ENCODE data around the gene CLEC10A. TPM values are rescaled to one million over a fixed set of nuclear protein-coding genes. Genes with fewer than 3 reads are reported as not detected.
"Not testable (repeated sequence)": the region's sequence is repeated elsewhere in the genome, so short reads cannot be mapped to it uniquely, and the experiment has no call there.

The CLEC10A gene
- total RNA-seq, 1 experiment from 2014 or later: not detected

DNA sequence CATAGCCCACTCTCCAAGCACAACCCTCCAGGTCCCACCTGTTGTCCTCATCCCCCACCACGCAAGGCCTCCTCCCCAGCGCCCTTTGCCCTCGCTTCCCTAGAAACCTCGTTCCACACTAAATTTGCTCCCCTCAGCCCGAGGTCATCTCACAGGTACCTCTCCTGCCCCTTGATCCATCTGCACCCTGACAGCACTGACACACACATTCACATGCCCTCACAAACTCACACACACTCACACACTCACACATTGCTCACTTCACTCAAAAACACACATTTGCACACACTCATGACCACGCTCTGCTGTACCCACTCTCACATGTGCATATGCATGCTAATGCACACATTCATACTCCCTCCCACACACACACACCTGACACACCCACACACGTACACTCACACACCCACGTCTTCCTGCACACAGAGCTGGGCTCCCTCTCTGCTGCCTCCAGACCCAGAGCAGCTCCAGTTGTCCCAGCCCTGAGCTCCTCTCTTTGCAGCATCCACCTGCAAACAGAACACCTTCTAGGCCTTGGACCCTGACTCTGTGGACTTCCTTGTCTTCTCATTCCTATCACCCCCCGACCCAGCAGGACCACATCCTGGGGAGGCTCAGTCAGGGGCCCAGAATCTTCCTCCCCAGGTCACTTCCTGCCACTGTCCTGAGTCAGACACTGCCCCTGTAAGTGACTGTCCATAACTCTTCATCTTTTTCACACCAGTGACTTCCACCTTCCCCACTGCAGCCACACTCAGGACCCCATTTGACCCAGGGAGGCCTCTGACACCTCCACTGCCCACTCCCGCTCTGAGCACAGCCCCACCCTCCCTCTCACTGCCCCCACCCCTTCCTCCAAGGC lies 29.6 kb upstream of the CLEC10A start:
- in situ Hi-C loops (cut with HindIII; ENCODE audit: low sequenced_read_pairs): loop anchor here (5.0 kb wide), 1 partner anchor 37 kb away; no protein-coding TSS in a partner anchor
- no peak for DNase-seq (ENCODE audit: low spot score)

DNA sequence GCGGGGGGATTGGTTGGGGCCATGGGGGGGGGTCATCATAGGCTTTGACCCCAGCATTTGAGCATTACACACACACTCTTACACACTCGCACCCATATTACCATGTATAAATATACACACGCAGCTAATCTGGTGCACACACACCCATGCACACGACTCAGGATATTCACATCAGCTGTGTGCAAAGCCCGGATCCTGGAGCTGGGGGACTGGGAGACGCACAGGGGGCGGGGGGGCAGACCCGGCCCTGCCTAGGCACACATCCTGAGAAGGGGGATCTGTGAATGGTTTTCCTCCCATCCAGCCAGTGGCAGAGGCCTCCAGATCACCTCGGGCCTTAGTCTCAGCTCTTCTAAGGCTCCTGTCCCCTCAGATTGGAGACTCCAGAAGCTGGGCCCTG lies 28.9 kb upstream of the CLEC10A start:
- in situ Hi-C loops (cut with HindIII; ENCODE audit: low sequenced_read_pairs): loop anchor here (5.0 kb wide), 1 partner anchor 37 kb away; no protein-coding TSS in a partner anchor

DNA sequence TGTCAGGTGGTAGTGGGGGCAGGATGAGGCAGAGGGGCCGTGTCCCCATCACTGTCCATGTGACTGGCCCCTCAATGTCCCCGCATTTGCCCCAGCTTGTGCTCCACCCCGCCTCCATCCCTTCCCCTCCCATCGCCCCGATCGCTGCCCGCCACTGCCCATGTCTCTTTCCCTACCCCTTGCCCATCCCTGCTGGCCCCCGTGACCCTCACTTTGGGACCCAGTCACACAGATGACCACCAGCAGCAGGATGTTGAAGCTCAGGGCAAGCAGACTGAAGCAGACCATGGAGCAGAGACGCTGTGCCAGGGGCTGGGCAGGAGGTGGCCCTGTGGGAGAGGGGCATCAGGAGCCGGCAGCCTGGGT lies 28.5 kb upstream of the CLEC10A start:
- in situ Hi-C loops (cut with HindIII; ENCODE audit: low sequenced_read_pairs): loop anchor here (5.0 kb wide), 1 partner anchor 36 kb away; no protein-coding TSS in a partner anchor
- no peak for DNase-seq (ENCODE audit: low spot score)

More for the DNA sequence above, 28.9 kb upstream of the CLEC10A start:
- DNase-seq (ENCODE audit: low spot score): no peak

DNA sequence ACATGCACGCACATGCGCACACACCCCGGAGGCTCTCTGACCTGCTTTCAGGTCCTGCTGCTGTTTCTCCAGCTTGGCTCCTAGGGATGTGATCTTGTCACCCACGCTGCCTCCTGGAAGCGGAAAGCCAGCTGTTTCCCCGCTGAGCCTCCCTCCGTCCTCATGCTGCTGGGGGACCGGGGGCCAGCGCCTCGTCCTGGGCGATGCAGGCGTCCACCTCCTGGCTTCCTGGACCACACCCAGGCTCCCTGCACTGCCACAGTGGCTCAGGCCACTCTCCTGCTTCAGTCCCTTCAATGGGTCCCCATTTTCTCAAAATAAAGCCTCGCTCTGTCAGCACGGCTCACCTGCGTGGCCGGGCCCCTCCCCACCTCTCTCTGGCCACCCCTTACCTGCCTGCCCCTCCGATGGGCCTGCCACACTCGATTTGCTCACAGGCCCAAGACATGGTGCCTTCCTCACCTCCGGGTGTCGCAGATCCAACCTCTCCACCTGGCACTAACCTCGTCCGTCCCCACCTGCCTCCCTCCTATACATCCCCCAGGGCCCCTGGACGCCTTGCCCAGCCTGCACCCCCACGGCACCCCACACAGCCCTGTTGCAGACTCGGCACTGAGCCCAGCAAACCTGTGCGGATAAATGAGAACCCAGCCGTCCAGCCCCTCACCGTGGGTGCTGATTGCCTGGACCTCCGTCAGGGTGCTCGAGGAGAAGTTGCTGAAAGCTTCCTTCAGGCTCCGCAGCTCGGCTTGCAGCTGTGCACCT lies 27.9 kb upstream of the CLEC10A start:
- no peak for DNase-seq (ENCODE audit: low spot score)
- in situ Hi-C loops (cut with HindIII; ENCODE audit: low sequenced_read_pairs): loop anchor here (5.0 kb wide), 1 partner anchor 36 kb away; no protein-coding TSS in a partner anchor

DNA sequence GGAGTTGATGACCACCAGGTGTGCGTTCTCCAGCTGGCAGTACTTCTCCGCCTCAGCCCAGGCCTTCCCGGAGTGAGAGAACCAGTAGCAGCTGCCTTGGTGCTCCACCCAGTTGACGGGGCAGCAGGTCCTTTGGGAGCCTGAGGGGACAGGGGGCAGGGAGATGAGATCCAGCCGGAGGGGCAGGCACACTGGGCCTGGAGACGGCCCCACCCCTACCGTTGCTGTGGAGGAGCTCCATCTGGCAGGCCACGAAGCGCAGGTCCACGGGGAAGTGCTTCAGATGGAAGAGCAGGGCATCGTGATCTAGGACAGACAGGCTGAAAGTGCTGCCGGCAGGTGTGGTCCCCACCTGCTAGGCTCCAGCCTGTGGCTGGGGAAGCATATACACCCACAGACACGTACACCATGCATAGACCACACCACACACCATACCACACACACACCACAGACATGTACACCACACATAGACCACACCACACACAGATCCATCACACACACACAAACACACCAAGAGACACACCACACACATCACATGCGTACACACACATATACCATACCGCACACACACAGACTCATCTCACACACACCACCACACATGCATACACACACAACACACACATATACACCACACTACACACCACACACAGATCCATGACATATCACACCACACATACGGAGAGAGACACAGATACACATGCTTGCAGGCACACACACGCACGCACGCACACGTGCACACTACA lies 27.1 kb upstream of the CLEC10A start:
- in situ Hi-C loops (cut with HindIII; ENCODE audit: low sequenced_read_pairs): loop anchor here (5.0 kb wide), 1 partner anchor 35 kb away; no protein-coding TSS in a partner anchor
- DNase-seq (ENCODE audit: low spot score): no peak

DNA sequence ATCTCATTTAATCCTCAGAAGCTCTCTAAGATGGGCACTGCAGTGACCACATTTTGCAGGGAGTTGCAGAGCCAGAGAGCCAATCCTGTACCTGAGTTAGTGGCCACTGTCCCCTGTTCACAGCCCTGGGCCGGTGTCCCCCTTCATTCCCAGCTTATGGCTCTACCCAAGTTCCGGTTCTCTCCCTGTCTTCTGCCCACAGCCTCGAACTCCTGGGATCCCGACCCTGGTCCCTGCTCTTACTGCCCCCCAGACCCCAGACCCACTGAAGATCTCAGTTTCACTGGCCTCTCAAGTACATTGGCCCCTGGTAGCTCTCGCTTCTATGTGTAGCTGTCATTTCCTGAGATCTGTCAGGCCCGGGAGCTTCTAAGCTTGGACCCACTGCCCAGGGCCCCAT lies 22.4 kb upstream of the CLEC10A start:
- no peak for DNase-seq (ENCODE audit: low spot score)
- in situ Hi-C loops (cut with HindIII; ENCODE audit: low sequenced_read_pairs): no loop called here

DNA sequence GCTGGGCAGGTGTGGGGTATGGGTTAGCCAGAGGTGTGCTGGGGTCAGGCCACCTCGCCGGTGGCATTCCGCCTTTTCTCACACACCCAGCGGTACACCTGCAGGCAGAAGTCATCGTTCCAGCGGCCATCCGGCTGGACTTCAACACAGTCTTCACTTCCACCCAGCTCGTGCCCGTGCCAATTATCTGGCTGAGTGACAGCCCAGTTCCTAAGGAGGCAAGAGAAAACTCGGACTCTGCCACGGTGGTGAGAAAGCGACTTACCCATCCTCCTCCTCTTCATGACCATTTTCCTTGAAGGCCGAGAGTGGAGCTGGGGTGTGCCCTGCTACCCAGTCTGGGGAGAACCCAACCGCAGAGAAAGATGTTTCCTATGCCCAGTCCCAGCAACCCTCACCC lies 21.5 kb upstream of the CLEC10A start:
- DNase-seq (ENCODE audit: low spot score): no peak
- in situ Hi-C loops (cut with HindIII; ENCODE audit: low sequenced_read_pairs): no loop called here

DNA sequence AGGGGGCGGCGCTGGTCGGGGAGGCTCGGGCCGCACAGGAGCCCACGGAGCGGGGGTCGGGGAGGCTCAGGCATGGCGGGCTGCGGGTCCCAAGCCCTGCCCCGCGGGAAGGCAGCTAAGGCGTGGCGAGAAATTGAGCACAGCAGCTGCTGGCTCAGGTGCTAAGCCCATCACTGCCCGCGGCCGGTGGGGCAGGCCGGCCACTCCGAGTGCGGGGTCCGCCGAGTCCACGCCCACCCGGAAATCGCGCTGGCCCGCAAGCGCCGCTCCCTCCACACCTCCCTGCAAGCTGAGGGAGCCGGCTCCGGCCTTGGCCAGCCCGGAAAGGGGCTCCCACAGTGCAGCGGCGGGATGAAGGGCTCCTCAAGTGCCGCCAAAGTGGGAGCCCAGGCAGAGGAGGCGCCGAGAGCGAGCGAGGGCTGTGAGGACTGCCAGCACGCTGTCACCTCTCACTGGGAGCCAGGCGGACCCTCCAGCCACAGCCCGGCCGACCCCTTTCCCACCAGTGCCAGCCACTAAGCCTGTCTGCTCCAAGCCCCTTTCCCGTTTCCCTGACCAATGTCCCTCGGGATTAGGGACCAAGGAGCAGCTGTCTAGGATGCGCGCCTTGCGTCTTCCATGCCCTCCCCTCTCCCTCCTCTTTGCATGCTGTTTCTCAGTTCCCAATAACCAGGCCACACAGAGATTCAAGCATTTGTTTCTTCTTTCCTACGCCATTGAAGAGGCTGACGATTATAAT lies 20.8 kb upstream of the CLEC10A start:
- DNase-seq (ENCODE audit: low spot score); in situ Hi-C loops (cut with HindIII; ENCODE audit: low sequenced_read_pairs): not testable (repeated sequence)

DNA sequence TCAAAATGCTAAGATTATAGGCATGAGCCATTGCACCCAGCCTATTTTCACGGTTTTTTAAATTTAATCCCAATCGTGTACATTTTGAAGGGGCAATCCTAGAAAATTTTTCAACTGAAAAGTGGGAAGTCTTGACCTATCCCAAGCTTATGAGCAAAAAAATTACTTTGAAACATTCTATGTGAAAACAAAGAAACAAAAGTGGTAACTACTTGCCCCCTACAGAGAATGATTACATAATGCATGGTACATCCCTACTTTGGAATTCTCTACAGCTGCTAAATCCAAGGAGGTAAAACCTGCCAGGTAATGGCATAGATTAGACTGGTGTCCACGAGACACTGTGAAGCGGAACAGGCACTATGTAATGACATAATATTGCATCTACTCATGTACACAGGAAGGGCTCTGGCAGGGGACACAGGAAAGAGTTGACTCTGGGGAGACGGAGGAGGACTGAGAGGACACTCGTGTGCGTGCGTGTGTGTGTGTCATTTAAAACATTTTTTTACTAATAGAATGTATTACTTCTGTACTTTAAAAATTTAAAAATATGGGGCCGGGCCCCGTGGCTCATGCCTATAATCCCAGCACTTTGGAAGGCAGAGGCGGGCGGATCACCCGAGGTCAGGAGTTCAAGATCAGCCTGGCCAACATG lies 18.9 kb upstream of the CLEC10A start:
- in situ Hi-C loops (cut with HindIII; ENCODE audit: low sequenced_read_pairs): no loop called here
- DNase-seq (ENCODE audit: low spot score): no peak

DNA sequence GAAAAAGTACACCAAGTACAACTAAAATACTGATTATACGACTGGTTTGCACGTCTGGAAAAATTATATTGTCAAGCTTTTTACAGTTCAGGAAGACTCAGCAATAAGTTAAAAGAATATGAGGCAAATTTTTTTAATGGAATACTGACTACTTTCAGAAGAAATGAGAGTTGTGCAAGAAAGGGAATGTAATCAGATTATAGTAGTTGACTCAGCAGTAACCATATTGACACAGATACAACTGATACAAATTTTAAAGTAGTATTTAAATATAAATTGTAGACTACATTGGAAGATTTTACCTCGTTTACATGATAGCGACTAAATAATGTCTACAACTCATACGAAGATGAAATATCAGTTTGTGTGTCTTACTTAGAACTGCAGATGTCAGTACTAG lies 17.9 kb upstream of the CLEC10A start:
- DNase-seq (ENCODE audit: low spot score): no peak
- in situ Hi-C loops (cut with HindIII; ENCODE audit: low sequenced_read_pairs): no loop called here

DNA sequence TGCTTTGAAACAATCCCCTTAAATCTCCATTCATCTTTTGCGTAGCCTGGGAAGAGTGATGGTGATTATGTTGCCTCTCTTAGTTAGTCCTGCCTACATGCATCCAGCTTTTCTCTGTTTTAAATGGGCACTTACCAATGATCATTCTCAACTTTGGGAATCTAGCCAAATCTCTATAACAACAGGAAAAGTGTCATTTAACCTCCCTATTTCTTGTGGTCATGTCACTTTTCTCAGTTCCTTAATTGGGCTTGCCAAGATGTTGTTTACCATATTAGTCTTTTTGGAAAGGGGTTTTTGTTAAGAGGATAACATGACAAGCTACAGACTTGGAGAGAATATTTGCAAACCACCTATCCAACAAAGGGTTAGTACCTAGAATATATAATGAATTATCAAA lies 15.6 kb upstream of the CLEC10A start:
- no peak for DNase-seq (ENCODE audit: low spot score)
- in situ Hi-C loops (cut with HindIII; ENCODE audit: low sequenced_read_pairs): no loop called here

DNA sequence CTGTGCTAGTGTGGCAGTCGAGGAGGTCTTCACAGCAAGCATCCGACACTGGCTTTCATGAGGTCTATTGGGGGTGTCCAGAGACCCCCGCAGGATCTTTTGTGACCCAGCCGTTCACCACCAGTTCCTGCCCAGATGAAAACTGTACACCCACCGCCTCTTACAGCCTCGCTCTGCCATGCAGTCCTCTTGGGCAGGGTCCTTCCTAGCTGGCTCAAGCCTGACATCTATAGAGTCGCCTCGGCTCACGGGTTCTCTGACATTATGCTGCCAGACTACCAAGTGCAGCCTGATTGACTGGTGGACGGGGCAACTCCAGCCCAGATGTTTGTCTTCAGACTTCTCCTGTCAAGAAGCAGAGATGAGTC lies 14.6 kb upstream of the CLEC10A start:
- no peak for DNase-seq (ENCODE audit: low spot score)
- in situ Hi-C loops (cut with HindIII; ENCODE audit: low sequenced_read_pairs): no loop called here

DNA sequence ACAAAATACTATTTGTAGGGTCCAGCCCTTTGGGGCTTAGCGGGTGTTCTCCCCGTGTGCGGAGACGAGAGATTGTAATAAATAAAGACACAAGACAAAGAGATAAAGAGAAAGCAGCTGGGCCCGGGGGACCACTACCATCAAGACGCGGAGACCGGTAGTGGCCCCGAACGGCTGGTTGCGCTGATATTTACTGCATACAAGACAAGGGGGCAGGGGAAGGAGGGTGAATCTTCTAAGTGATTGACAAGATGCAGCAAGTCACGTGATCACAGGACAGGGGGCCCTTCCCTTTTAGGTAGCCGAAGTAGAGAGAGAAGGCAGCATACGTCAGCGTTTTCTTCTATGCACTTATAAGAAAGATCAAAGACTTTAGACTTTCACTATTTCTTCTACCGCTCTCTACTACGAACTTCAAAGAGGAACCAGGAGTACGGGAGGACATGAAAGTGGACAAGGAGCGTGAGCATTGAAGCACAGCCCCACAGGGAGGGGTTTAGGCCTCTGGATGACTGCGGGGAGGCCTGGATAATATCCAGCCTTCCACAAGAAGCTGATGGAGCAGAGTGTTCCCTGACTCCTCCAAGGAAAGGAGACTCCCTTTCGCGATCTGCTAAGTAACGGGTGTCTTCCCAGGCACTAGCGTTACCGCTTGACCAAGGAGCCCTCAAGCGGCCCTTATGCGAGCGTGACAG lies 11.4 kb upstream of the CLEC10A start:
- in situ Hi-C loops (cut with HindIII; ENCODE audit: low sequenced_read_pairs): not testable (repeated sequence)

DNA sequence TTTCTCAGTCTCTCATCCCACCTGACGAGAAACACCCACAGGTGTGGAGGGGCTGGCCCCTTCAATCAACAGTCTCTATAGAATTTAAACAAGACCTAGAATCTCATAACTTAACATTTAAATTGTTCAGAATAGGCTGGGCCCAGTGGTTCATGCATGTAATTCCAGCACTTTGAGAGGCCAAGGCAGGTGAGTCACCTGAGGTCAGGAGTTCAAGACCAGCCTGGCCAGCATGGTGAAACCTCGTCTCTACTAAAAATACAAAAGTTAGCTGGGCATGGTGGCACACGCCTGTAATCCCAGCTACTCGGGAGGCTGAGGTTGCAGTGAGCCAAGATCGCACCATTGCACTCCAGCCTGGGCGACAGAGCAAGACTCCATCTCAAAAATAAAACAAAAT lies 9.5 kb upstream of the CLEC10A start:
- in situ Hi-C loops (cut with HindIII; ENCODE audit: low sequenced_read_pairs); DNase-seq (ENCODE audit: low spot score): not testable (repeated sequence)

More for the DNA sequence above, 11.4 kb upstream of the CLEC10A start:
- DNase-seq (ENCODE audit: low spot score): not testable (repeated sequence)

DNA sequence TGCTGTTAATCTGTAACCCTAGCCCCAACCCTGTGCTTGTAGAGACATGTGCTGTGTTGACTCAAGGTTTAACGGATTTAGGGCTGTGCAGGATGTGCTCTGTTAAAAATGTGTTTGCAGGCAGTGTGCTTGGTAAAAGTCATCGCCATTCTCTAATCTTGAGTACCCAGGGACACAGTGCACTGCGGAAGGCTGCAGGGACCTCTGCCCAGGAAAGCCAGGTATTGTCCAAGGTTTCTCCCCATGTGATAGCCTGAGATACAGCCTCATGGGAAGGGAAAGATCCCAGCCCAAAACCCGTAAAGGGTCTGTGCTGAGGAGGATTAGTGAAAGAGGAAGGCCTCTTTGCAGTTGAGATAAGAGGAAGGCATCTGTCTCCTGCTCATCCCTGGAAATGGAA lies 8.4 kb upstream of the CLEC10A start:
- in situ Hi-C loops (cut with HindIII; ENCODE audit: low sequenced_read_pairs); DNase-seq (ENCODE audit: low spot score): not testable (repeated sequence)

DNA sequence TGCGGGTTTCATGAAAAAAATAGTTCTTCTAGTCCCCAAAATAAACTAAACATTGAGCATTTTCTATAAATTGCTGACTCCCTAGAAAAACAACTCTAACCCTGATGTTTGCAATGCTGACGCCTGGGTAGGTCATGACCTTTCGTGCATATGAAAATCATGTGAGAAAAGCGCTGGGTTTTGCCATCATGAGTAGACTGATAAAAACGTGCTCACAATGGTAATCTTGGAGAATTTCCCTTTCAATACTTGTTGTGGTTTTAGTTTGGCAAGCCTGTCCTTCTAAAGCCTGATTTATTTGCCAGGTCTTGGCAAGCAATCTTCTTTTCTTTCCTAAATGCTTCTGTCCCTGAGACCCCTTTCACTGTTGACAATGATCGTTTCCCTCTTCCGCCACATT lies 4.0 kb upstream of the CLEC10A start:
- in situ Hi-C loops (cut with HindIII; ENCODE audit: low sequenced_read_pairs): no loop called here
- DNase-seq (ENCODE audit: low spot score): no peak

DNA sequence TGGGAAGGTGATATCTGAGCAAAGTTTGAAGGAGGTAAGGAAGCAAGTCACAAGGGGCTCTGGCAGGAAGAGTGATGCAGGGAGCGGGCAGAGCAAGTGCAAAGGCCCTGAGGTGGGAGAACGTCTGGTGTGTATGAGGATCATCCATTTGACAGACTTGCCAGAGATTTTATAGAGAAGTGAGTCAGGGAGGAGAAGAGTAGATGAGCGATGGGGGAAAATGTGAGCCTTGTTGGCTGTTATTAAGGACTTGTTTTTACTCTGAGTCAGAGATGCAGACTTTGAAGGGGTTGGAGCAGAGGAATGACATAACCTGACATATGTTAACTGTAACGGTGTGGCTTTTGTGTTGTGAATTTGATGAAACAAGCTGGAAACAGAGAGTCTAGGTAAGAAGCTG lies 3.5 kb upstream of the CLEC10A start:
- no peak for DNase-seq (ENCODE audit: low spot score)
- in situ Hi-C loops (cut with HindIII; ENCODE audit: low sequenced_read_pairs): no loop called here
